Liver (tissue), 9 donors: ENCODE measurements around the gene EPHB4. TPM values are rescaled to one million over a fixed set of nuclear protein-coding genes. Genes with fewer than 3 reads are reported as not detected.
"Not testable (repeated sequence)": the region's sequence is repeated elsewhere in the genome, so short reads cannot be mapped to it uniquely, and the experiment has no call there.

Source experiments
- DNase-seq: peaks from one replicate; pipeline ENCODE4 v3.0.0-alpha.2; 2017; ENCODE audit warnings: low spot score
- H3K27ac ChIP-seq, 2 donors: one replicate each; pipeline ENCODE4 v1.7.0; 2013; ENCODE audit warnings: inconsistent platforms in 2 of 2, low read length in 2 of 2, control low read depth in 1 of 2, low read depth in 1 of 2, mild to moderate bottlenecking in 1 of 2
- H3K27me3 ChIP-seq, 4 donors: one replicate each; pipeline versions ENCODE4 v1.6.1 to v1.7.0; 2013; ENCODE audit warnings: low read length in 3 of 4, inconsistent platforms in 1 of 4, mild to moderate bottlenecking in 1 of 4, moderate library complexity in 1 of 4; ENCODE audit not compliant: control insufficient read depth in 4 of 4, insufficient read depth in 4 of 4
- H3K36me3 ChIP-seq, 4 donors: one replicate each; pipeline versions ENCODE4 v1.6.1 to v1.7.0; 2013; ENCODE audit warnings: low read length in 3 of 4, mild to moderate bottlenecking in 3 of 4, low read depth in 1 of 4, moderate library complexity in 1 of 4; ENCODE audit not compliant: control insufficient read depth in 4 of 4, insufficient read depth in 3 of 4
- H3K4me1 ChIP-seq, 4 donors: one replicate each; pipeline versions ENCODE4 v1.6.1 to v1.7.0; 2013; ENCODE audit warnings: low read length in 3 of 4, mild to moderate bottlenecking in 3 of 4, moderate library complexity in 1 of 4; ENCODE audit not compliant: control insufficient read depth in 4 of 4, insufficient read depth in 4 of 4
- H3K4me3 ChIP-seq, 3 donors: one replicate each; pipeline versions ENCODE4 v1.6.1 to v1.7.0; 2013; ENCODE audit warnings: low read length in 3 of 3, control low read depth in 1 of 3, low read depth in 1 of 3, mild to moderate bottlenecking in 1 of 3
- H3K9ac ChIP-seq, 2 donors: one replicate each; pipeline ENCODE4 v1.7.0; 2013; ENCODE audit warnings: low read length in 2 of 2, mild to moderate bottlenecking in 2 of 2, moderate library complexity in 2 of 2, control low read depth in 1 of 2, low read depth in 1 of 2
- H3K9me3 ChIP-seq, 4 donors: one replicate each; pipeline versions ENCODE4 v1.6.1 to v1.7.0; 2013; ENCODE audit warnings: low read length in 3 of 4; ENCODE audit not compliant: control insufficient read depth in 4 of 4
- EGR1 ChIP-seq, 2 donors: IDR thresholded peaks; 2 replicates each; pipeline ENCODE4 v1.6.1; 2016 to 2018; ENCODE audit warnings: antibody characterized with exemption in 2 of 2, low read depth in 2 of 2
- FOXA1 ChIP-seq: IDR thresholded peaks from 2 replicates; pipeline ENCODE4 v1.6.1; 2016; ENCODE audit warnings: antibody characterized with exemption
- FOXA2 ChIP-seq: IDR thresholded peaks from 2 replicates; pipeline ENCODE4 v1.6.1; 2016; ENCODE audit warnings: antibody characterized with exemption
- GABPA ChIP-seq, 2 donors: IDR thresholded peaks in 1 of 2; conservative IDR thresholded peaks in 1 of 2; 2 replicates each; pipeline ENCODE4 v1.6.1; 2016; ENCODE audit warnings: antibody characterized with exemption in 2 of 2, mild to moderate bottlenecking in 1 of 2, moderate library complexity in 1 of 2
- HNF4A ChIP-seq, 2 donors: conservative IDR thresholded peaks; 2 replicates each; pipeline ENCODE4 v1.6.1; 2016; ENCODE audit warnings: antibody characterized with exemption in 2 of 2, mild to moderate bottlenecking in 2 of 2
- HNF4G ChIP-seq: IDR thresholded peaks from 2 replicates; pipeline ENCODE4 v1.6.1; 2016; ENCODE audit warnings: antibody characterized with exemption
- JUND ChIP-seq, 2 donors: IDR thresholded peaks; 2 replicates each; pipeline ENCODE4 v1.6.1; 2016; ENCODE audit warnings: antibody characterized with exemption in 2 of 2
- NR2F2 ChIP-seq: IDR thresholded peaks from 2 replicates; pipeline ENCODE4 v1.6.1; 2016; ENCODE audit warnings: antibody characterized with exemption
- RAD21 ChIP-seq, 2 donors: IDR thresholded peaks; 2 replicates each; pipeline ENCODE4 v1.6.1; 2016; ENCODE audit warnings: antibody characterized with exemption in 2 of 2, mild to moderate bottlenecking in 2 of 2
- RXRA ChIP-seq, 2 donors: IDR thresholded peaks; 2 replicates each; pipeline ENCODE4 v1.6.1; 2017 to 2018; ENCODE audit warnings: antibody characterized with exemption in 2 of 2, mild to moderate bottlenecking in 1 of 2
- SP1 ChIP-seq: IDR thresholded peaks from 2 replicates; pipeline ENCODE4 v1.6.1; 2018; ENCODE audit warnings: antibody characterized with exemption, mild to moderate bottlenecking
- YY1 ChIP-seq: IDR thresholded peaks from 2 replicates; pipeline ENCODE4 v1.6.1; 2016; ENCODE audit warnings: antibody characterized with exemption, mild to moderate bottlenecking
- WGBS: extraction: QIAGEN DNeasy Blood & Tissue Kit; methylation state at CpG from one replicate; pipeline ENCODE4 v1.1.7; 2013; 5-methylcytosine and 5-hydroxymethylcytosine counted together
- polyA plus RNA-seq, 2 donors: library from polyadenylated mRNA; stranded (reverse) in 1 of 2; unstranded in 1 of 2; fragments of 200-250 nt in 1 of 2; fragments of >200 nt in 1 of 2; fragmentation: Nextera tagmentation in 1 of 2; extraction: Ambion mirVana in 1 of 2; gene quantifications; one replicate each; pipeline versions ENCODE4 v1.2.1 to v1.2.3, GENCODE V29; 2013 to 2015
- total RNA-seq, 2 donors: library from RNA; depleted of rRNA; stranded (reverse); fragments of >200 nt; gene quantifications; one replicate each; pipeline ENCODE4 v1.2.3, GENCODE V29; 2014
- TF ChIP-seq, protein P1 (sequence below): IDR thresholded peaks from 2 replicates; pipeline ENCODE4 v1.6.1; 2016; ENCODE audit warnings: antibody characterized with exemption, mild to moderate bottlenecking
- TF ChIP-seq, protein P2 (sequence below): IDR thresholded peaks from 2 replicates; pipeline ENCODE4 v1.6.1; 2016; ENCODE audit warnings: antibody characterized with exemption
- TF ChIP-seq, protein P3 (sequence below): IDR thresholded peaks from 2 replicates; pipeline ENCODE4 v1.6.1; 2016; ENCODE audit warnings: antibody characterized with exemption
- TF ChIP-seq, protein P4 (sequence below): fragments of 150-350 bp; IDR thresholded peaks from 2 replicates; pipeline ENCODE4 v1.5.1; 2017; ENCODE audit warnings: improper control_type of control experiment, low read depth, low read length; ENCODE audit not compliant: missing input control
- TF ChIP-seq, protein P5 (sequence below): IDR thresholded peaks from 2 replicates; pipeline ENCODE4 v1.6.1; 2016; ENCODE audit warnings: antibody characterized with exemption
- donor health status: healthy.
- donor health status: healthy.
- donor health status: healthy.
- donor health status: healthy.
- donor health status: healthy.

Gene EPHB4
- total and polyA plus RNA-seq, 4 donors: 14.4 to 53.0 (median 50.0) TPM

DNA sequence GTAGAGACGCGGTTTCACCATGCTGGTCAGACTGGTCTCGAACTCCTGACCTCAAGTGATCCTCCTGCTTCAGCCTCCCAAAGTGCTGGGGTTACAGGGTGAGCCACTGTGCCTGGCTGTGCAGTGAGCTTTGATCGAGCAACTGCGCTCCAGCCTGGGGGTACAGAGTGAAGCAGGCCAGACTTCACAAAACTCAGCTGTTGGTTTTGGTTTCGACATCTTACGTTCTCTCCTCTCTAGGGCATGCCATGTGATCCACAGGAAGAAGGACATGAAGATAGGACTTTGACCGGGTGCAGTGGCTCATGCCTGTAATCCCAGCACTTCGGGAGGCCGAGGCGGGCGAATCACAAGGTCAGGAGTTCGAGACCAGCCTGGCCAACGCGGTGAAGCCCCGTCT is 10.8 kb downstream of the EPHB4 start:
- not testable (repeated sequence) for DNase-seq, H3K27me3 ChIP-seq, H3K9me3 ChIP-seq, H3K9ac ChIP-seq, H3K4me3 ChIP-seq
- WGBS: 45% methylated on average over 16 of the region's 16 CpGs
- Histone ChIP-seq H3K4me1 (peaks cover 4 to 12% (median 5%) of the 10 kb centered on the region in 4 donors), H3K27ac (peak overlapping the region; percentile 35 to 66), H3K36me3 (peaks cover 3 to 57% (median 27%) of the 10 kb centered on the region in 4 donors)
- TF ChIP-seq, protein P1, sequence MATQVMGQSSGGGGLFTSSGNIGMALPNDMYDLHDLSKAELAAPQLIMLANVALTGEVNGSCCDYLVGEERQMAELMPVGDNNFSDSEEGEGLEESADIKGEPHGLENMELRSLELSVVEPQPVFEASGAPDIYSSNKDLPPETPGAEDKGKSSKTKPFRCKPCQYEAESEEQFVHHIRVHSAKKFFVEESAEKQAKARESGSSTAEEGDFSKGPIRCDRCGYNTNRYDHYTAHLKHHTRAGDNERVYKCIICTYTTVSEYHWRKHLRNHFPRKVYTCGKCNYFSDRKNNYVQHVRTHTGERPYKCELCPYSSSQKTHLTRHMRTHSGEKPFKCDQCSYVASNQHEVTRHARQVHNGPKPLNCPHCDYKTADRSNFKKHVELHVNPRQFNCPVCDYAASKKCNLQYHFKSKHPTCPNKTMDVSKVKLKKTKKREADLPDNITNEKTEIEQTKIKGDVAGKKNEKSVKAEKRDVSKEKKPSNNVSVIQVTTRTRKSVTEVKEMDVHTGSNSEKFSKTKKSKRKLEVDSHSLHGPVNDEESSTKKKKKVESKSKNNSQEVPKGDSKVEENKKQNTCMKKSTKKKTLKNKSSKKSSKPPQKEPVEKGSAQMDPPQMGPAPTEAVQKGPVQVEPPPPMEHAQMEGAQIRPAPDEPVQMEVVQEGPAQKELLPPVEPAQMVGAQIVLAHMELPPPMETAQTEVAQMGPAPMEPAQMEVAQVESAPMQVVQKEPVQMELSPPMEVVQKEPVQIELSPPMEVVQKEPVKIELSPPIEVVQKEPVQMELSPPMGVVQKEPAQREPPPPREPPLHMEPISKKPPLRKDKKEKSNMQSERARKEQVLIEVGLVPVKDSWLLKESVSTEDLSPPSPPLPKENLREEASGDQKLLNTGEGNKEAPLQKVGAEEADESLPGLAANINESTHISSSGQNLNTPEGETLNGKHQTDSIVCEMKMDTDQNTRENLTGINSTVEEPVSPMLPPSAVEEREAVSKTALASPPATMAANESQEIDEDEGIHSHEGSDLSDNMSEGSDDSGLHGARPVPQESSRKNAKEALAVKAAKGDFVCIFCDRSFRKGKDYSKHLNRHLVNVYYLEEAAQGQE: peak; percentile 23
- TF ChIP-seq SP1: peak; percentile 75
- TF ChIP-seq, protein P2, sequence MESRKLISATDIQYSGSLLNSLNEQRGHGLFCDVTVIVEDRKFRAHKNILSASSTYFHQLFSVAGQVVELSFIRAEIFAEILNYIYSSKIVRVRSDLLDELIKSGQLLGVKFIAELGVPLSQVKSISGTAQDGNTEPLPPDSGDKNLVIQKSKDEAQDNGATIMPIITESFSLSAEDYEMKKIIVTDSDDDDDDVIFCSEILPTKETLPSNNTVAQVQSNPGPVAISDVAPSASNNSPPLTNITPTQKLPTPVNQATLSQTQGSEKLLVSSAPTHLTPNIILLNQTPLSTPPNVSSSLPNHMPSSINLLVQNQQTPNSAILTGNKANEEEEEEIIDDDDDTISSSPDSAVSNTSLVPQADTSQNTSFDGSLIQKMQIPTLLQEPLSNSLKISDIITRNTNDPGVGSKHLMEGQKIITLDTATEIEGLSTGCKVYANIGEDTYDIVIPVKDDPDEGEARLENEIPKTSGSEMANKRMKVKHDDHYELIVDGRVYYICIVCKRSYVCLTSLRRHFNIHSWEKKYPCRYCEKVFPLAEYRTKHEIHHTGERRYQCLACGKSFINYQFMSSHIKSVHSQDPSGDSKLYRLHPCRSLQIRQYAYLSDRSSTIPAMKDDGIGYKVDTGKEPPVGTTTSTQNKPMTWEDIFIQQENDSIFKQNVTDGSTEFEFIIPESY: peak; percentile 67
- TF ChIP-seq FOXA2: peak; percentile 31
- TF ChIP-seq JUND (IDR thresholded peaks at IDR 0.05): peak; percentile 53 to 56
- TF ChIP-seq HNF4A (conservative IDR thresholded peaks at IDR 0.05): peak; percentile 94 to 96
- TF ChIP-seq, protein P3, sequence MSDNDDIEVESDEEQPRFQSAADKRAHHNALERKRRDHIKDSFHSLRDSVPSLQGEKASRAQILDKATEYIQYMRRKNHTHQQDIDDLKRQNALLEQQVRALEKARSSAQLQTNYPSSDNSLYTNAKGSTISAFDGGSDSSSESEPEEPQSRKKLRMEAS: peak; percentile 78
- TF ChIP-seq RXRA (IDR thresholded peaks at IDR 0.05): peak; percentile 85 to 88
- TF ChIP-seq NR2F2: peak; percentile 35
- TF ChIP-seq HNF4G: peak; percentile 93
- peak; percentile 49 for TF ChIP-seq YY1
- peak in 1 of 2 donors; percentile 43 for TF ChIP-seq RAD21 (IDR thresholded peaks at IDR 0.05)
- TF ChIP-seq GABPA (IDR thresholded peaks at IDR 0.05 in 1 of 2, conservative IDR thresholded peaks at IDR 0.05 in 1 of 2): peak in 1 of 2 donors; percentile 56

DNA sequence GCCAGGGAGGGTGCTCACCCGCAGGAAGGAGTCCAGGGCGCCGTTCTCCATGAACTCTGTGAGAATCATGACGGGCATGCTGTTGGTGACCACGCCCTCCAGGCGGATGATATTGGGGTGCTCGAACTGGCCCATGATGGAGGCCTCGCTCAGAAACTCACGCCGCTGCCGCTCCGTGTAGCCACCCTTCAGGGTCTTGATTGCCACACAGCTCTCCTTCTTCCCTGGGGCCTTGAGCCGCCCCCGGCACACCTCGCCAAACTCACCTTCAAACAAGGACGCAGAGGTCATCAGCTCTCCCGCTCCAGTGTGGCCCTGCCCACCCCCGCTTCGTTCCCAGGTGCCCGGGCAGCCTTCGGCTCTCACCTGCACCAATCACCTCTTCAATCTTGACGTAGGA is 14.6 kb downstream of the EPHB4 start:
- H3K27me3 ChIP-seq: no peaks in the 10 kb centered on the region
- H3K4me1 ChIP-seq: peaks cover 4 to 12% (median 5%) of the 10 kb centered on the region in 4 donors
- peaks cover 19 to 36% (median 29%) of the 10 kb centered on the region in 4 donors for H3K36me3 ChIP-seq
- no peak overlapping the region for H3K27ac ChIP-seq
- 95% methylated on average over 22 of the region's 22 CpGs for WGBS
- no peak overlapping the region for H3K9ac ChIP-seq
- no peaks in the 10 kb centered on the region for H3K9me3 ChIP-seq
- H3K4me3 ChIP-seq: no peak overlapping the region
- TF ChIP-seq SP1 (no peak), FOXA2 (no peak), FOXA1 (no peak), HNF4A (conservative IDR thresholded peaks at IDR 0.05) (no peak), HNF4G (no peak), RAD21 (IDR thresholded peaks at IDR 0.05) (no peak), YY1 (no peak), JUND (IDR thresholded peaks at IDR 0.05) (no peak), GABPA (IDR thresholded peaks at IDR 0.05 in 1 of 2, conservative IDR thresholded peaks at IDR 0.05 in 1 of 2) (no peak), RXRA (IDR thresholded peaks at IDR 0.05) (no peak), EGR1 (IDR thresholded peaks at IDR 0.05; ENCODE audit: low read depth in 2 of 2) (no peak)
- TF ChIP-seq, protein P3: no peak
- TF ChIP-seq, protein P1: no peak
- TF ChIP-seq, protein P4, sequence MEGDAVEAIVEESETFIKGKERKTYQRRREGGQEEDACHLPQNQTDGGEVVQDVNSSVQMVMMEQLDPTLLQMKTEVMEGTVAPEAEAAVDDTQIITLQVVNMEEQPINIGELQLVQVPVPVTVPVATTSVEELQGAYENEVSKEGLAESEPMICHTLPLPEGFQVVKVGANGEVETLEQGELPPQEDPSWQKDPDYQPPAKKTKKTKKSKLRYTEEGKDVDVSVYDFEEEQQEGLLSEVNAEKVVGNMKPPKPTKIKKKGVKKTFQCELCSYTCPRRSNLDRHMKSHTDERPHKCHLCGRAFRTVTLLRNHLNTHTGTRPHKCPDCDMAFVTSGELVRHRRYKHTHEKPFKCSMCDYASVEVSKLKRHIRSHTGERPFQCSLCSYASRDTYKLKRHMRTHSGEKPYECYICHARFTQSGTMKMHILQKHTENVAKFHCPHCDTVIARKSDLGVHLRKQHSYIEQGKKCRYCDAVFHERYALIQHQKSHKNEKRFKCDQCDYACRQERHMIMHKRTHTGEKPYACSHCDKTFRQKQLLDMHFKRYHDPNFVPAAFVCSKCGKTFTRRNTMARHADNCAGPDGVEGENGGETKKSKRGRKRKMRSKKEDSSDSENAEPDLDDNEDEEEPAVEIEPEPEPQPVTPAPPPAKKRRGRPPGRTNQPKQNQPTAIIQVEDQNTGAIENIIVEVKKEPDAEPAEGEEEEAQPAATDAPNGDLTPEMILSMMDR: no peak
- TF ChIP-seq, protein P5, sequence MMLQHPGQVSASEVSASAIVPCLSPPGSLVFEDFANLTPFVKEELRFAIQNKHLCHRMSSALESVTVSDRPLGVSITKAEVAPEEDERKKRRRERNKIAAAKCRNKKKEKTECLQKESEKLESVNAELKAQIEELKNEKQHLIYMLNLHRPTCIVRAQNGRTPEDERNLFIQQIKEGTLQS: no peak
- DNase-seq: no peak
